Cortex of kidney (tissue), 1 donor: Measurements from ENCODE around the gene GPRC5B.

Experiments
- DNase-seq: peaks from one replicate; lab custom pipeline; 2025; lab: John Stamatoyannopoulos, UW

Gene GPRC5B

GRCh38 chr16:19812986-19813385 is 71.7 kb downstream of the GPRC5B start:
- DNase-seq = no peak

GRCh38 chr16:19810817-19811731 is 73.6 kb downstream of the GPRC5B start:
- DNase-seq = no peak

GRCh38 chr16:19809693-19810092 is 75.0 kb downstream of the GPRC5B start:
- DNase-seq = no peak

- DNase-seq = no peak
These were observed 75.5 kb downstream of the GPRC5B start for GRCh38 chr16:19809121-19809635.

GRCh38 chr16:19808061-19808641 is 76.5 kb downstream of the GPRC5B start:
- no peak for DNase-seq
